ENCODE data around the gene CCDC85A.

CCDC85A gene

DNA sequence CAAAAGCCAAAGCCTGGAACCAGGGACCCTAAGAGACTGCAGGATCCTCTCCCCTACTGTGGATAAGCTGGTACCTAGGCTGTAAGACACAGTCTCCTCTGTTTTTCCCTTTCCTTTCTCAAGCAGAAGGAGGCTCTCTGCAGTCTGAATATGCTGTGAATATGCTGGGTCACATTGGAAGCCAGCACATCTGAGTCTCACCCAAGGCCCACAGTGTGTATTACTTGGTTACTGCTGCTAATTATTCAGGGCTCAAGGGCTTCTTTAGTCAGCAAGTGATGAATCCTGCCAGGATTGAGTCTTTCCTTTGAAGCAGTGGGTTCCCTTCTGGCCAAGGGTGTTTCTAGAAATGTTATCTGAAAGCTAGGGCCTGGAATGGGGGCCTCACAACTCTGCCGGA is 60.7 kb downstream of the CCDC85A start:
- no peak overlapping the region for H3K4me2 ChIP-seq (ENCODE audit: low read length)
- no peaks in the 10 kb centered on the region for H3K36me3 ChIP-seq (ENCODE audit: insufficient read depth, low read length)
- no peak overlapping the region for H3K4me3 ChIP-seq (ENCODE audit: low read length)
- H3K27me3 ChIP-seq (ENCODE audit: control insufficient read depth, insufficient read depth, low read length), result no peaks in the 10 kb centered on the region
- H3K9ac ChIP-seq (ENCODE audit: low read depth, low read length), result no peak overlapping the region
- no peaks in the 10 kb centered on the region for H3K9me3 ChIP-seq (replicated peaks; ENCODE audit: low read length)
- H3K4me1 ChIP-seq (ENCODE audit: control insufficient read depth, insufficient read depth, low read length), result peaks cover 24% of the 10 kb centered on the region

DNA sequence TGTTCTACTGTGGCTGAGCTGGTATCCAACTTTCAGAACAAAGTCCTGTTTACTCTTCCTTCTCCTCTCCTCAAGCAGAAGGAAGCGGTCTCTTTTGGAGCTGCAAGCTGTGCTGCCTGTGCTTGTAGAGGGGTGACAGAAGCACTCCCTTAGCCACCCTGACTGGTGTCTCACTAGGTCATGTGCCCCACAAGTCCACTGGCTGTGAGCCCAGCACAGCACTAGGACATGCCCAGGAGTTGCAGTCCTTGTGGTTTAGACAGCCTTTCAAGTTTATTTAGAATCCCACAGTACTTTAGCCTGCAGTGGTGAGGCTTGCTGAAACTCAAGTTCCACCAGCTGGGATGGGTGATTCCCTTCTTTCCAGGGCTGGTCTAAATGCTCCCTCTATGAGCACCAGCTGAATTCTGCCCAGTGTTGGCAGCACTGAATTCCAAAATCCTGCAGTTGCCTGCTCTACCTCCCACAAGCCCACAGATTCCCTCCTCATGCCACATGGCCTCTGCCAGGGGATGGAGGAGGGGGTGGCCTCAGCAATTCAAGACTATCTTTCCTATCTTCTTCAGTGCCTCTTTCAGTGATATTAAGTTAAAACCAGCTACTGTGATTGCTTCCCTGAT is 61.2 kb downstream of the CCDC85A start:
- no peaks in the 10 kb centered on the region for H3K27me3 ChIP-seq (ENCODE audit: control insufficient read depth, insufficient read depth, low read length)
- peaks cover 19% of the 10 kb centered on the region for H3K4me1 ChIP-seq (ENCODE audit: control insufficient read depth, insufficient read depth, low read length)
- H3K4me3 ChIP-seq (ENCODE audit: low read length), result no peak overlapping the region

DNA sequence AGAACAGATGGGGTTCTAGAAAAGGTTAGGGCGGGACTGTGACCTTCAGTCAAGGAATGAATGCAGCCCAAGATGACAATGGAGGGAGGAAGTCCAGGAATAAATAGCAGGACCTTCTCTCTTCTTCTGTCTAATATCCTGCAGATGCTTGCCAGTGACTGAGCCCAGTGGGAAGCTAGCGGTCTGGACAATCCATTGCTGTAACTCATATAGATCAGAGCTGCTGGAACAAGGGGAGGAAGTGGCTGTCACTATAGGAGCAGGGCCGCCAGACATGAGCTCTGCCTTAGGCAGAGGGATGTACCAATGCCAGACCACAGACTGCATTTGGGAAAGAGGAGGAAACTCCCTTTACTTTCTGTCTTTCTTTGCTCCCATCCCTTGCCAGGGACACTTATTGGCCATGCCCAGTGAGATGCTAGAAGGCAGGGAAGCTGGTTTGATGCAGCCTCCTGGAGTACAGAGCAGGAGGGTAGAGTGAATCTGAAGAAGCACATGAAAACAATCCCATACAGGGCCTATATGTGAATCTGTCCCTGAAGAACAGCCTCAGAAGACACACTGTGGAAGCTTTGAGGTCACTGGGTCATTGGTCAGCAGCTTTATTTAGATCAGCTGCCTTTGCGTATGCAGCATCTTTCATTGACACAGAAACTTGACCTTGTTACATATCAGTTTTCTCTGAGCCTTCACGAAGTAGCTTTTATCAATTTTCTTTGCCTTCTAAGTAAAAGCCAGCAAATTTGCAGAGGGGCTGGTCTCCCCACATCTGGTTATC is 65.4 kb downstream of the CCDC85A start:
- no peak overlapping the region for H3K9ac ChIP-seq (ENCODE audit: low read depth, low read length)
- peaks cover 16% of the 10 kb centered on the region for H3K4me1 ChIP-seq (ENCODE audit: control insufficient read depth, insufficient read depth, low read length)
- H3K27me3 ChIP-seq (ENCODE audit: control insufficient read depth, insufficient read depth, low read length), result no peaks in the 10 kb centered on the region
- H3K4me2 ChIP-seq (ENCODE audit: low read length), result no peak overlapping the region
- H3K36me3 ChIP-seq (ENCODE audit: insufficient read depth, low read length), result no peaks in the 10 kb centered on the region
- H3K4me3 ChIP-seq (ENCODE audit: low read length), result no peak overlapping the region
- H3K9me3 ChIP-seq (replicated peaks; ENCODE audit: low read length), result no peaks in the 10 kb centered on the region

More for the DNA sequence above, 61.2 kb downstream of the CCDC85A start:
- Histone ChIP-seq H3K9me3 (replicated peaks; ENCODE audit: low read length) (no peaks in the 10 kb centered on the region), H3K9ac (ENCODE audit: low read depth, low read length) (no peak overlapping the region), H3K4me2 (ENCODE audit: low read length) (peak overlapping the region; percentile 19), H3K36me3 (ENCODE audit: insufficient read depth, low read length) (no peaks in the 10 kb centered on the region)

DNA sequence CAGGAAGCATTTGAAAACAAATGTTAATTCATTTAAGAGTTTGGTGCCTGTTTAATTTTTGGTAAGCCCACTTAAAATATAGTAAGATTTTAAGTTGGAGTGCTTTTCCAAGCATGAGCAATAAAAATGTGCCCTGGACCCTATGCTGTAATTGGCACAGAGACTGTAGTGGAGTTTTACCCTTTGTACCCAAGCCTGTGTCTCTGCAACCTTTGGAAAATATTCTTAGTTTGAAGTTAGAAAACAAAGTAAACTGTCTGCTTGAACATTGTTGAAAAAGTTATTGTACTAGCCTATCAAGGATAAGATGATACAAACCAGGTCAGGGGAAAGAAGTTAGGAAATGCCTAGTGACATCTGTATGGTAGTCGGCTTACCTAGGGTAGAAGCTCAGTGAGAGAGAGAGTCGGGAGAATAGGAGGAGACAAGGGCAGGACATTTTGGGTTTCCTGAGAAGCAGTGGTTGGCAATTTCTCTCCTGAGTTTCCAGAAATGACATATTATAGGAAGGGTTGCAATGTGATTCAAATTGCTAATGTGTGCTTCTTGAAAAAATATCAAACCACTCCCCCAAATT is 66.5 kb downstream of the CCDC85A start:
- H3K9me3 ChIP-seq (replicated peaks; ENCODE audit: low read length), result no peaks in the 10 kb centered on the region
- peaks cover 8% of the 10 kb centered on the region for H3K4me1 ChIP-seq (ENCODE audit: control insufficient read depth, insufficient read depth, low read length)
- H3K36me3 ChIP-seq (ENCODE audit: insufficient read depth, low read length), result no peaks in the 10 kb centered on the region
- H3K27me3 ChIP-seq (ENCODE audit: control insufficient read depth, insufficient read depth, low read length), result no peaks in the 10 kb centered on the region
- no peak overlapping the region for H3K4me3 ChIP-seq (ENCODE audit: low read length)
- H3K9ac ChIP-seq (ENCODE audit: low read depth, low read length), result no peak overlapping the region
- no peak overlapping the region for H3K4me2 ChIP-seq (ENCODE audit: low read length)

DNA sequence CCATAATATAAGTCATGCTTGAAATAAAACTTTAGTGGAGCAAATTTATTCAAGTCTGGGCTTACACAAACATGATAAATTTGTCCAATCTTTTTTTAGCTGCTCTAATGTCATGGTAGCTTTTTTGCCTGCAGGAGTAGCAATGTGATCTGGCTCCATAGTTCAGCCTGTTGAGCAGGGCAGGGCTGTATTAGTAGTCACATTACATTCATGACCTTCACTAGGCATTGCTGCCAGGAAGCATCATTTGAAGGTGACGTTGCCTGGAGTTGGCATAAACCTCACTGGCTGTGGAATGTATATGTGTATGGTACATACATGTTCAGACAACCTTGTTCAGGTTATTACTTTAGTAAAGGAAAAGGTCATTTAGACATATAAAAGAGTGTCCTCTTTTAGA is 76.6 kb downstream of the CCDC85A start:
- Histone ChIP-seq H3K4me3 (ENCODE audit: low read length) (no peak overlapping the region), H3K4me1 (ENCODE audit: control insufficient read depth, insufficient read depth, low read length) (peaks cover 3% of the 10 kb centered on the region), H3K27me3 (ENCODE audit: control insufficient read depth, insufficient read depth, low read length) (no peaks in the 10 kb centered on the region), H3K4me2 (ENCODE audit: low read length) (no peak overlapping the region), H3K36me3 (ENCODE audit: insufficient read depth, low read length) (peaks cover 3% of the 10 kb centered on the region), H3K9ac (ENCODE audit: low read depth, low read length) (no peak overlapping the region), H3K9me3 (replicated peaks; ENCODE audit: low read length) (no peaks in the 10 kb centered on the region)

DNA sequence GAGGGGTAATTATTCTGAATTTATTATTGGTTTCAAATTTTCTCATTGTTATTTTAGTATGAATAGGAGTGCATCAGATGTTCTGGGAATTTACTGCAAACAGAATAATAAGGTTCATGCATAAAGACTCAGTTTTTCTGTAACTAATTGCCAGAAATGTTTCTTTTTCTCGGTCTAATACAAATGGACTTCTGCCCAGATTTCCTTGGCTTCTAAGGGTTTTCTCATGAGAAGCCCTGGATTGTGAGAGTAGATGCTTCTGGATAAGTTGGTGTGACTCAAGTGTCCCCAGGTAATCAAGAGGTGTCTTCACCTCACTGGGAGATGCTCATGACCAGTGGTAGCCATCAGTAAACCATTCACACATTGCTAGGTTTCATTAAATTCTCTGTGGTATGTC is 78.5 kb downstream of the CCDC85A start:
- H3K9ac ChIP-seq (ENCODE audit: low read depth, low read length), result no peak overlapping the region
- H3K4me3 ChIP-seq (ENCODE audit: low read length), result no peak overlapping the region
- H3K9me3 ChIP-seq (replicated peaks; ENCODE audit: low read length), result no peaks in the 10 kb centered on the region

DNA sequence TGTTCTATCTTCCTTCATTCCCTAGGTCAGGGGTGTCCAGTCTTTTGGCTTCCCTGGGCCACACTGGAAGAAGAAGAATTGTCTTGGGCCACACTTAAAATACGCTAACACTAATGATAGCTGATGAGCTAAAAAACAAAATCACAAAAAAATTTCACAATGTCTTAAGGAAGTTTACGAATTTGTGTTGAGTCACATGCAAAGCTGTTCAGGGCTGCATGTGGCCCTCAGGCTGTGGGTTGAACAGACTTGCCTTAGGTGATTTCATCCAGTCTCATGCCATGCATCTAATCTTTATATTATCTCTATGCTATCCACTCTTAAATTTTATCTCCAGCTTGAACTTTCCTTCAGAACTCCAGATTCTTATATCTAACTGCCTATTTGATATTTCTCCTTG is 80.1 kb downstream of the CCDC85A start:
- Histone ChIP-seq H3K36me3 (ENCODE audit: insufficient read depth, low read length) (peaks cover 4% of the 10 kb centered on the region), H3K9me3 (replicated peaks; ENCODE audit: low read length) (no peaks in the 10 kb centered on the region), H3K27me3 (ENCODE audit: control insufficient read depth, insufficient read depth, low read length) (no peaks in the 10 kb centered on the region), H3K9ac (ENCODE audit: low read depth, low read length) (no peak overlapping the region), H3K4me2 (ENCODE audit: low read length) (no peak overlapping the region), H3K4me3 (ENCODE audit: low read length) (no peak overlapping the region), H3K4me1 (ENCODE audit: control insufficient read depth, insufficient read depth, low read length) (peaks cover 3% of the 10 kb centered on the region)

More for the DNA sequence above, 78.5 kb downstream of the CCDC85A start:
- H3K27me3 ChIP-seq (ENCODE audit: control insufficient read depth, insufficient read depth, low read length), result no peaks in the 10 kb centered on the region
- peaks cover 3% of the 10 kb centered on the region for H3K36me3 ChIP-seq (ENCODE audit: insufficient read depth, low read length)
- H3K4me1 ChIP-seq (ENCODE audit: control insufficient read depth, insufficient read depth, low read length), result peaks cover 3% of the 10 kb centered on the region
- no peak overlapping the region for H3K4me2 ChIP-seq (ENCODE audit: low read length)

DNA sequence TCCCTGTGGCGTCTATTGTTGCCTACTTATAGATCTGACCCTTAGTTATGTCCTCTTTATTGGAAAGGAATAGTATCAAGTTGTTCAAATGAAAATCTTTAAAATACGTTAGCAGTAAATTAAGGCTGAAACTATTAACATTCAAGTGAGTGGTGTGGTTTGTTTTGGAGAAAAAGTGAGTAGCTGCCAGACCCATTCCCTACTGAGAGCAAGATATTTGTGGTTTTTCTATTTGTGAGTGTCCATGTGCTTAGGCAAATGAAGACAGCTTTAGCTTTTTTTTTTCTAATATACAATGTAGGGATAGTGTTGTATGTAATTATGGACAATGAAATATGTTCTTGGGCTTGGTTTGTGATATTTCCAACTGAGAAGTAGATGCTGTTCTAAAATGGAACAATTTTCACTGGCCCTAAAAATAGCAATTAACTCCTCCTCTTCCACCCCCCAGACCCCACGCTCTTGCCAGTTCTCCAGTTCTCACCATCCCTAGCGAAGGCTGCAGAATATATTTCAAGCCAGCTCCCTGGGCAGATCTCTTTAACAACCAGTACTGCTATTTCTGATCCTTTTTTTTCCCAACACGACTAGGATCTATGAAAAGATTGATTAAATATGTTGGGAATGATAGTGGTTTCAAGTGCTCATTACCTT is 83.1 kb downstream of the CCDC85A start:
- Histone ChIP-seq H3K4me2 (ENCODE audit: low read length) (no peak overlapping the region), H3K9ac (ENCODE audit: low read depth, low read length) (no peak overlapping the region), H3K4me1 (ENCODE audit: control insufficient read depth, insufficient read depth, low read length) (no peaks in the 10 kb centered on the region), H3K27me3 (ENCODE audit: control insufficient read depth, insufficient read depth, low read length) (no peaks in the 10 kb centered on the region), H3K36me3 (ENCODE audit: insufficient read depth, low read length) (peaks cover 3% of the 10 kb centered on the region), H3K9me3 (replicated peaks; ENCODE audit: low read length) (no peaks in the 10 kb centered on the region), H3K4me3 (ENCODE audit: low read length) (no peak overlapping the region)

DNA sequence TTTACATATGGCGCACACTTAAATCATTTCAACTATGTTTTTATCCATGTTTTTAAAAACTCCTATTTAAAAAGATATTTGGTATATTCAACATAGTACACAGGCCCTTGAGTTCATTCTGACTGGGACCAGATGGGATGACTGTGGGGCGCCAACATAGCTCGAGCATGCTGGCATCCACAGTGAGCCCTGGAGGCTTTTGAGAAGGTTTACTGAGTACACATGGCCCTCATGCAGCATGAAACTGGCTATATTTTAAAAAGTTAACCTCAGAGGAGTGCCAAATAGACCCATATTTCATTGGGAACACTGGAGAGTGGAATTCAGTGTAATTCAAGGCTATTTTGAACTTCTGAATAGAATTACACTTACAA is 83.6 kb downstream of the CCDC85A start:
- Histone ChIP-seq H3K4me1 (ENCODE audit: control insufficient read depth, insufficient read depth, low read length) (no peaks in the 10 kb centered on the region), H3K36me3 (ENCODE audit: insufficient read depth, low read length) (peaks cover 3% of the 10 kb centered on the region), H3K27me3 (ENCODE audit: control insufficient read depth, insufficient read depth, low read length) (no peaks in the 10 kb centered on the region), H3K4me2 (ENCODE audit: low read length) (no peak overlapping the region), H3K4me3 (ENCODE audit: low read length) (no peak overlapping the region), H3K9me3 (replicated peaks; ENCODE audit: low read length) (no peaks in the 10 kb centered on the region), H3K9ac (ENCODE audit: low read depth, low read length) (no peak overlapping the region)

DNA sequence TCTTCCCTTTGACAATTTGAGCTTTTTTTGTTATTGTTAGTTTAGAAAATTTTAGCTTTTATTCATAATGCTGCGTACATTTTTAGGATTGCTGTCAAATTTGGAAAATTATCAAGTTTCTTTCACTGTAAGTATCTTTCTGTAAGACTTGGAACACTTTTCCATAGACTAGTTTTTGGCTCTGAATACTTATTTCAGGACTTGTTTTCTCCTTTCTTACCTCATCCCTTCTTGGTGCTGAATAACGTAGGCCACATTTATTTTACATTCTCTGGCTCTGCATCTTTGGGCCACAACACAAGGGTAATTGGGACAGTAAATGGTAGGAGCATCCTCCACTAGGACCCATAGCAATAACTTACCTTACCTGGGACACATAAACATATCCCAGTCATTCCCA is 85.1 kb downstream of the CCDC85A start:
- no peak overlapping the region for H3K4me3 ChIP-seq (ENCODE audit: low read length)
- H3K36me3 ChIP-seq (ENCODE audit: insufficient read depth, low read length), result peaks cover 3% of the 10 kb centered on the region
- no peak overlapping the region for H3K4me2 ChIP-seq (ENCODE audit: low read length)
- no peaks in the 10 kb centered on the region for H3K27me3 ChIP-seq (ENCODE audit: control insufficient read depth, insufficient read depth, low read length)
- H3K9me3 ChIP-seq (replicated peaks; ENCODE audit: low read length), result no peaks in the 10 kb centered on the region
- H3K9ac ChIP-seq (ENCODE audit: low read depth, low read length), result no peak overlapping the region
- H3K4me1 ChIP-seq (ENCODE audit: control insufficient read depth, insufficient read depth, low read length), result no peaks in the 10 kb centered on the region

DNA sequence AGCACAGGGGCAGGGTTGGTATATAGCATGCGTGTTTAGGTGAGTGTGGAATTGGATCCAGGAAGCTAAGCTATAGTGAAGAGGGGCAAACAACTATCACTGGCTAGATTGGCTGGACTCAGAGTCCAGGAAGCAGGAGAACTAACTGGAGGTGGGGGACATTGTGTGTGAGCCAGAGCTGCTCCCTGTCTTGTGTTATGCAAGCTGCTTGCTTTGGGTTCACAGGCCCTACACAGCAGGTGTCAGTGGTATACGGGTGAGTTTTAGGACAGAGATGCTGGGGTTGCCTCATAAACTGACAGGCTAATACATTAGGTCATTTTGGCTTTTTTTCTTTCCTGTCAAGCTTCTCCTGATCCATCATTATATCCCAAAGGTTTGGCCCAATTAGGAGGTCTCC is 87.5 kb downstream of the CCDC85A start:
- H3K4me1 ChIP-seq (ENCODE audit: control insufficient read depth, insufficient read depth, low read length), result no peaks in the 10 kb centered on the region
- H3K36me3 ChIP-seq (ENCODE audit: insufficient read depth, low read length), result peaks cover 9% of the 10 kb centered on the region
- H3K9me3 ChIP-seq (replicated peaks; ENCODE audit: low read length), result no peaks in the 10 kb centered on the region
- no peaks in the 10 kb centered on the region for H3K27me3 ChIP-seq (ENCODE audit: control insufficient read depth, insufficient read depth, low read length)
- H3K9ac ChIP-seq (ENCODE audit: low read depth, low read length), result no peak overlapping the region
- H3K4me3 ChIP-seq (ENCODE audit: low read length), result no peak overlapping the region
- no peak overlapping the region for H3K4me2 ChIP-seq (ENCODE audit: low read length)
